IPS-11a (cell line): Measurements from ENCODE around the gene MMAA.
"Not testable (repeated sequence)": the region's sequence is repeated elsewhere in the genome, so short reads cannot be mapped to it uniquely, and the experiment has no call there.

Experiments
- H3K4me3 ChIP-seq: one replicate; pipeline ENCODE4 v1.5.1; 2013; ENCODE audit warnings: low read depth, low read length, control low read depth

Gene MMAA

GRCh38 chr4:145618932-145619638 is at the start of gene MMAA:
TSS of gene MMAA (plus strand) at chr4:145619385. CDS start at chr4:145639140, 19,755 bp downstream.
- peak within 1 kb of the TSS; percentile 92 for H3K4me3 ChIP-seq

- H3K4me3 ChIP-seq: not testable (repeated sequence)
These were observed 44.6 kb upstream of the MMAA start for GRCh38 chr4:145574546-145574945.

GRCh38 chr4:145580906-145581305 is 38.3 kb upstream of the MMAA start:
- no peak overlapping the region for H3K4me3 ChIP-seq

GRCh38 chr4:145583191-145584055 is 35.8 kb upstream of the MMAA start:
- H3K4me3 ChIP-seq: no peak overlapping the region

GRCh38 chr4:145587088-145587754 is 32.0 kb upstream of the MMAA start:
- no peak overlapping the region for H3K4me3 ChIP-seq

GRCh38 chr4:145589381-145589780 is 29.8 kb upstream of the MMAA start:
- not testable (repeated sequence) for H3K4me3 ChIP-seq

GRCh38 chr4:145589916-145590702 is 29.1 kb upstream of the MMAA start:
- H3K4me3 ChIP-seq: no peak overlapping the region

- H3K4me3 ChIP-seq: no peak overlapping the region
These were observed 16.9 kb upstream of the MMAA start for GRCh38 chr4:145602129-145602760.

GRCh38 chr4:145605941-145606340 is 13.2 kb upstream of the MMAA start:
- H3K4me3 ChIP-seq: no peak overlapping the region

GRCh38 chr4:145609481-145610427 is 9.4 kb upstream of the MMAA start:
- H3K4me3 ChIP-seq: no peak overlapping the region

GRCh38 chr4:145613566-145614232 is 5.5 kb upstream of the MMAA start:
- no peak overlapping the region for H3K4me3 ChIP-seq

GRCh38 chr4:145614233-145614610 is 5.0 kb upstream of the MMAA start:
- no peak overlapping the region for H3K4me3 ChIP-seq

GRCh38 chr4:145618210-145618931 is 814 bp upstream of the MMAA start:
- peak overlapping the region; percentile 92 for H3K4me3 ChIP-seq

- peak overlapping the region; percentile 92 for H3K4me3 ChIP-seq
These were observed 433 bp downstream of the MMAA start for GRCh38 chr4:145619639-145619996.

- H3K4me3 ChIP-seq: not testable (repeated sequence)
These were observed 2.9 kb downstream of the MMAA start for GRCh38 chr4:145622067-145622466.

GRCh38 chr4:145623831-145624230 is 4.6 kb downstream of the MMAA start:
- H3K4me3 ChIP-seq: no peak overlapping the region

GRCh38 chr4:145625677-145626622 is 6.8 kb downstream of the MMAA start:
- H3K4me3 ChIP-seq: no peak overlapping the region
